Lung (tissue), 12 donors: ENCODE data around the gene CCDC192. TPM values are rescaled to one million over a fixed set of nuclear protein-coding genes. Genes with fewer than 3 reads are reported as not detected.

Experiments used
- ATAC-seq: fragments of 200-7000 bp; cut with Tn5 transposase; one replicate; pipeline ENCODE4 v1.9.1; 2020; ENCODE audit warnings: moderate number of reproducible peaks; ENCODE audit not compliant: insufficient read depth, low FRiP score
- DNase-seq, 3 donors: peaks; one replicate each; pipeline ENCODE4 v3.0.0-alpha.2; 2013 to 2017
- H3K27ac ChIP-seq, 2 donors: one replicate each; pipeline ENCODE4 v1.5.1; 2013; ENCODE audit warnings: mild to moderate bottlenecking in 2 of 2, moderate library complexity in 2 of 2, control low read depth in 1 of 2, inconsistent platforms in 1 of 2, low read depth in 1 of 2, low read length in 1 of 2
- H3K27me3 ChIP-seq, 3 donors: one replicate each; pipeline ENCODE4 v1.5.1; 2013; ENCODE audit warnings: low read length in 2 of 3; ENCODE audit not compliant: control insufficient read depth in 3 of 3, insufficient read depth in 3 of 3
- H3K36me3 ChIP-seq, 4 donors: one replicate each; pipeline ENCODE4 v1.5.1; 2013; ENCODE audit warnings: low read length in 4 of 4, mild to moderate bottlenecking in 1 of 4, moderate library complexity in 1 of 4; ENCODE audit not compliant: control insufficient read depth in 4 of 4, insufficient read depth in 4 of 4
- H3K4me1 ChIP-seq, 5 donors: one replicate each; pipeline ENCODE4 v1.5.1; 2013; ENCODE audit warnings: low read length in 5 of 5, mild to moderate bottlenecking in 2 of 5, moderate library complexity in 1 of 5; ENCODE audit not compliant: control insufficient read depth in 5 of 5, insufficient read depth in 5 of 5
- H3K4me3 ChIP-seq: one replicate; pipeline ENCODE4 v1.5.1; 2013; ENCODE audit warnings: mild to moderate bottlenecking, control low read depth, moderate library complexity
- H3K9ac ChIP-seq, 2 donors: one replicate each; pipeline ENCODE4 v1.5.1; 2013; ENCODE audit warnings: low read length in 2 of 2, control low read depth in 1 of 2; ENCODE audit not compliant: insufficient read depth in 1 of 2
- H3K9me3 ChIP-seq, 4 donors: one replicate each; pipeline ENCODE4 v1.5.1; 2013; ENCODE audit warnings: low read length in 3 of 4, mild to moderate bottlenecking in 1 of 4, moderate library complexity in 1 of 4; ENCODE audit not compliant: control insufficient read depth in 4 of 4, insufficient read depth in 3 of 4
- WGBS, 2 donors: extraction: QIAGEN DNeasy Blood & Tissue Kit; methylation state at CpG; one replicate each; pipeline ENCODE4 v1.1.7; 2013; 5-methylcytosine and 5-hydroxymethylcytosine counted together
- polyA plus RNA-seq, 2 donors: library from polyadenylated mRNA; stranded (reverse); fragments of 200-250 nt; gene quantifications; one replicate each; pipeline ENCODE4 v1.2.1, GENCODE V29; 2013
- total RNA-seq, 2 donors: library from RNA; depleted of rRNA in 1 of 2; stranded (reverse); fragments of >200 nt in 1 of 2; gene quantifications; one replicate each; pipeline ENCODE4 v1.2.1, GENCODE V29; 2014 to 2021
- TF ChIP-seq, protein P1 (sequence below): IDR thresholded peaks from 2 replicates; pipeline ENCODE4 v1.5.1; 2012; ENCODE audit warnings: mild to moderate bottlenecking; ENCODE audit errors: control extremely low read depth, extremely low read depth
- donor health status: control.
- donor health status: control.
- donor health status: Bipolar disorder and iron deficiency.
- donor health status: healthy.
- donor health status: DM: yes; HTN: yes; CAD: no.

The CCDC192 gene
- total and polyA plus RNA-seq, 4 donors: 0.08 to 0.47 (median 0.40) TPM; not detected in 1

DNA sequence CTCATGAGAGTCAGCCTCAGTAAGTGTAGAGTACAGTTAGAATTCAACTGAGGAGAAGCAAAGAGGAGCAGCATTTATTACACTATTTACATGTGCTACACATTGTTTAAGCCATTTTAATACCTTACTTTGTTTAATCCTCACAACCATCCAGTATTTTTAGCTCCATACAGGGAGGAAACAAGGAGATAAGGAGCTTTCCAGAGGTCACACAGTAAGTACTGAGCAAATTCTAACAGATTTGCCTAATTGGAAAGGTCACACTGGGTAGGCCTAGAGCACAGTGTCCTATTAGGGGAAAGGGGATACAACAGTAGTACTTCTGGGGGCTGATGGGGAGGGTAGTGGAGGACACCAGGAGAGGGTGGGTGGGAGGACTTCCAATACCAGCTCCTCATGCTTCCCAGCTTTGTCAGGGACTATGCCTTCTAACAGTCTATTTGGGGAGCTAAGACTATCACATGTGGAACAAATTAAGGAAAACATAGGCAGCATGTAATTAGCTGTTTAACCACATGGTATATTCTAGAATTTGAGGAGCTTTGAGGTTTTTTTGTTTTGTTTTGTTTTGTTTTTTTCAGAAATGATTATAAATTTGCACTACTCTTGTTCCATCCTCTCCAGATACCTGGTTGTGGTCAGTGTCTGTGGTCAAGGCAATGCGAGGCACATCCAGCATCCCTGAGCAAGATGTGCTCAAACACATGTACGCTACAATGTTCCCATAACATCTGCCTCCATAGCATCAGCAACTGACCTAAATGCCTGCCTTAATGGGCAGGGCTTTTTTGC is 284.4 kb downstream of the CCDC192 start:
- H3K4me3 ChIP-seq: no peak overlapping the region
- no peak for DNase-seq
- H3K36me3 ChIP-seq: no peaks in the 10 kb centered on the region
- TF ChIP-seq, protein P1, sequence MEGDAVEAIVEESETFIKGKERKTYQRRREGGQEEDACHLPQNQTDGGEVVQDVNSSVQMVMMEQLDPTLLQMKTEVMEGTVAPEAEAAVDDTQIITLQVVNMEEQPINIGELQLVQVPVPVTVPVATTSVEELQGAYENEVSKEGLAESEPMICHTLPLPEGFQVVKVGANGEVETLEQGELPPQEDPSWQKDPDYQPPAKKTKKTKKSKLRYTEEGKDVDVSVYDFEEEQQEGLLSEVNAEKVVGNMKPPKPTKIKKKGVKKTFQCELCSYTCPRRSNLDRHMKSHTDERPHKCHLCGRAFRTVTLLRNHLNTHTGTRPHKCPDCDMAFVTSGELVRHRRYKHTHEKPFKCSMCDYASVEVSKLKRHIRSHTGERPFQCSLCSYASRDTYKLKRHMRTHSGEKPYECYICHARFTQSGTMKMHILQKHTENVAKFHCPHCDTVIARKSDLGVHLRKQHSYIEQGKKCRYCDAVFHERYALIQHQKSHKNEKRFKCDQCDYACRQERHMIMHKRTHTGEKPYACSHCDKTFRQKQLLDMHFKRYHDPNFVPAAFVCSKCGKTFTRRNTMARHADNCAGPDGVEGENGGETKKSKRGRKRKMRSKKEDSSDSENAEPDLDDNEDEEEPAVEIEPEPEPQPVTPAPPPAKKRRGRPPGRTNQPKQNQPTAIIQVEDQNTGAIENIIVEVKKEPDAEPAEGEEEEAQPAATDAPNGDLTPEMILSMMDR: no peak
- peaks cover 0 to 6% (median 0%) of the 10 kb centered on the region in 5 donors for H3K4me1 ChIP-seq
- ATAC-seq: no peak
- no peak overlapping the region for H3K27ac ChIP-seq
- no peaks in the 10 kb centered on the region for H3K27me3 ChIP-seq
- no peak overlapping the region for H3K9ac ChIP-seq
- H3K9me3 ChIP-seq: no peaks in the 10 kb centered on the region
- 97 to 100% methylated on average over 2 of the region's 2 CpGs for WGBS, 2 donors

GRCh38 chr5:127988146-127988760 is 285.1 kb downstream of the CCDC192 start:
- no peaks in the 10 kb centered on the region for H3K9me3 ChIP-seq
- TF ChIP-seq, protein P1: no peak
- no peak overlapping the region for H3K27ac ChIP-seq
- no peak overlapping the region for H3K9ac ChIP-seq
- no peak overlapping the region for H3K4me3 ChIP-seq
- peak; percentile 23 to 77 (median 60) for DNase-seq
- no peaks in the 10 kb centered on the region for H3K27me3 ChIP-seq
- no peaks in the 10 kb centered on the region for H3K36me3 ChIP-seq
- peaks cover 0 to 6% (median 0%) of the 10 kb centered on the region in 5 donors for H3K4me1 ChIP-seq
- no peak for ATAC-seq

Other genes with a start within 250 kb of the CCDC192 start
- 10 to 100 TPM; 56.8 to 88.1 TPM for gene PRRC1, start 185.8 kb upstream of the CCDC192 start, total RNA-seq
- gene PRRC1, start 185.8 kb upstream of the CCDC192 start, polyA plus RNA-seq: 10 to 100 TPM; 22.9 to 25.0 TPM
- not detected for gene CTXN3, start 54.3 kb upstream of the CCDC192 start, total RNA-seq
- gene CTXN3, start 54.3 kb upstream of the CCDC192 start, polyA plus RNA-seq: not detected